Ascending aorta (tissue), 2 donors: ENCODE data around the gene CYBA. TPM values are rescaled to one million over a fixed set of nuclear protein-coding genes. Genes with fewer than 3 reads are reported as not detected.

Source experiments
- DNase-seq, 2 donors: peaks; one replicate each; pipeline ENCODE4 v3.0.0-alpha.2; 2019; ENCODE audit warnings: low spot score in 2 of 2
- H3K27ac ChIP-seq, 2 donors: fragments of 200-600 bp; sonication (generic); one replicate each; pipeline ENCODE4 v1.5.1; 2016 to 2017; ENCODE audit warnings: mild to moderate bottlenecking in 1 of 2
- H3K27me3 ChIP-seq: fragments of 200-600 bp; sonication (generic); one replicate; pipeline ENCODE4 v1.5.1; 2017
- H3K36me3 ChIP-seq, 2 donors: fragments of 200-600 bp; sonication (generic); one replicate each; pipeline ENCODE4 v1.5.1; 2016
- H3K4me1 ChIP-seq, 2 donors: fragments of 200-600 bp; sonication (generic); one replicate each; pipeline ENCODE4 v1.5.1; 2016 to 2017; ENCODE audit warnings: mild to moderate bottlenecking in 1 of 2
- H3K4me3 ChIP-seq, 2 donors: fragments of 200-600 bp; sonication (generic); one replicate each; pipeline ENCODE4 v1.5.1; 2016 to 2017; ENCODE audit warnings: mild to moderate bottlenecking in 1 of 2
- H3K9me3 ChIP-seq, 2 donors: fragments of 200-600 bp; sonication (generic); one replicate each; pipeline ENCODE4 v1.5.1; 2016
- intact Hi-C: fragments of 100-400 bp; cut with DNase I; formaldehyde crosslinking; loops from one replicate; pipeline ENCODE4 v1.15.1; 2023
- total RNA-seq: library from RNA; depleted of rRNA; stranded (reverse); fragments of >200 nt; gene quantifications from one replicate; pipeline ENCODE4 v1.1.0, GENCODE V29; 2016
- TF ChIP-seq, protein P1 (sequence below), 3 experiments: fragments of 200-600 bp in 2 of 3; fragments of 450-650 bp in 1 of 3; sonication (generic) in 2 of 3; IDR thresholded peaks; one replicate each; pipeline ENCODE4 v1.5.1; 2016 to 2019; ENCODE audit warnings: antibody characterized with exemption in 3 of 3, mild to moderate bottlenecking in 1 of 3, moderate library complexity in 1 of 3

CYBA gene
- total RNA-seq, 1 donor from 2014 or later: 361 TPM

DNA sequence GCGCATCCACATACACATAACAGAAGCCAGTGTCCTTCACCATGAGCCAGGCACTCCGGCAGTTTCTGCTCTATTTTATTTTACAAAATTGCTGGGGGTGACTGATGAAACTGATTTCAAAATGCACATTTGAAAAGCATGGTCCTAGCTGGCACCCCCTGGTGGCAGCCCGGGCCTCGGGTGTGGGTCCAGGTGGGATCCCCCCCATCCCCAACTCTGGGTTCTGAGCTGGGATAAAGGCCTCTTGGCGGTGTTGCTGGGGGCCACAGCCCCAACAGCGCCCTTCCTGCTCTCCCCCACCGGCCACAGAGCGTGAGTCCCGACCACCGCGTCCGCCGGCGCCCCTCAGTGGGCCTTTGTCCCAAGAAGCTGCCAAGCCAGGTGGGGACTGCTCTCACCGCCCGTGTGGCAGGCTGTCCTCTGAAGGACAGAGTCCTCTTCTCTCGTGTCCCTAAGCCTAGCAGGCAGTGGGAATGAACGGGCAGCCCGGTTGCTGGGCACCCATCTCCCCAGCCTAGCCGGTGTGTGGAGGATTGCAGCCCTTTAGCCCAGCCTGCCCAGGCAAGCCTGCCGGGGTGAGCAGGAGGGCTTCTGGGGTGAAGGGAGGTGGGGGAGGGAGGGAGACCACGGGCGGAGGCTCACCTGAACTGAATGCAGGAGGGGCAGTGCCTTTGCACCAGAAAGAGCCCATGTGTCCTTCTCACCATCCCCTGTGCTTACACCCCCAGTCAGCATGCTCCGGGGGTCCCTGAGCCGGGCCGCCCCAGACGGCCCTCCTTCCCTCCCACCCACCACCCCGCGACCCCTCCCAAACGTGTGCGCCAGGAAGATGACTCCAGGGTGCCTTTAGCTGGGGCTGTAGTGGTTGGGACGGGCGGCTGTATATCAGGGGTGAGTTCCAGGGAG lies 34.6 kb upstream of the CYBA start:
- intact Hi-C loops: no loop called here
- H3K36me3 ChIP-seq: no peaks in the 10 kb centered on the region
- TF ChIP-seq, protein P1, sequence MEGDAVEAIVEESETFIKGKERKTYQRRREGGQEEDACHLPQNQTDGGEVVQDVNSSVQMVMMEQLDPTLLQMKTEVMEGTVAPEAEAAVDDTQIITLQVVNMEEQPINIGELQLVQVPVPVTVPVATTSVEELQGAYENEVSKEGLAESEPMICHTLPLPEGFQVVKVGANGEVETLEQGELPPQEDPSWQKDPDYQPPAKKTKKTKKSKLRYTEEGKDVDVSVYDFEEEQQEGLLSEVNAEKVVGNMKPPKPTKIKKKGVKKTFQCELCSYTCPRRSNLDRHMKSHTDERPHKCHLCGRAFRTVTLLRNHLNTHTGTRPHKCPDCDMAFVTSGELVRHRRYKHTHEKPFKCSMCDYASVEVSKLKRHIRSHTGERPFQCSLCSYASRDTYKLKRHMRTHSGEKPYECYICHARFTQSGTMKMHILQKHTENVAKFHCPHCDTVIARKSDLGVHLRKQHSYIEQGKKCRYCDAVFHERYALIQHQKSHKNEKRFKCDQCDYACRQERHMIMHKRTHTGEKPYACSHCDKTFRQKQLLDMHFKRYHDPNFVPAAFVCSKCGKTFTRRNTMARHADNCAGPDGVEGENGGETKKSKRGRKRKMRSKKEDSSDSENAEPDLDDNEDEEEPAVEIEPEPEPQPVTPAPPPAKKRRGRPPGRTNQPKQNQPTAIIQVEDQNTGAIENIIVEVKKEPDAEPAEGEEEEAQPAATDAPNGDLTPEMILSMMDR (IDR thresholded peaks at IDR 0.05): peak; percentile 33 to 45 (median 39)
- H3K4me1 ChIP-seq: peaks cover 7 to 13% of the 10 kb centered on the region in 2 donors
- no peaks in the 10 kb centered on the region for H3K9me3 ChIP-seq
- peak overlapping the region; percentile 42 to 60 for H3K4me3 ChIP-seq
- DNase-seq: no peak
- no peak overlapping the region for H3K27ac ChIP-seq
- peaks cover 19% of the 10 kb centered on the region for H3K27me3 ChIP-seq

DNA sequence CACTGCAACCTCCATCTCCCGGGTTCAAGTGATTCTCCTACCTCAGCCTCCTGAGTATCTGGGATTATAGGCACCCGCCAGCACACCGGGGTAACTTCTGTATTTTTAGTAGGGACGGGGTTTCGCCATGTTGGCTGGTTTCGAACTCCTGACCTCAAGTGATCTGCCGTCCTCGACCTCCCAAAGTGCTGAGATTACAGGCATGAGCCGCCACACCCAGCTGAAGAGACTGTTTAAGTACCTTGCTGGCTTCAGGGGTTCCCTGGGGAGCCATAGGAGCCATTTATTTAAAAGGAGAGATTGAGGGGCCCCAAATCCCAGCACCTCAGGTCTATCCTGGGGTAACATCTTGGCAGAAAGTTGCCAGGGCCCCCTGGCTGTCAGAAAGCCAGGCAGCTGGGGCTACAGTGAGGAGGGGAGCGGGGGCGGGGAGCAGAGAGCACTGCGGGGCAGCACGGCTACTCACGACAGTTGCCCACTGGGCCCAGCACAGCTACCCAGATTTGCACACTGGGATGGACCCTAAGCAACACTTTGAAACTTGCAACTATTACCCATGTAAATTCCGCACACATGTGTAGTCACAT lies 33.8 kb upstream of the CYBA start:
- no peaks in the 10 kb centered on the region for H3K9me3 ChIP-seq
- H3K27me3 ChIP-seq: peaks cover 19% of the 10 kb centered on the region
- DNase-seq: no peak
- H3K36me3 ChIP-seq: no peaks in the 10 kb centered on the region
- H3K27ac ChIP-seq: no peak overlapping the region
- peaks cover 7 to 13% of the 10 kb centered on the region in 2 donors for H3K4me1 ChIP-seq
- intact Hi-C loops: no loop called here
- TF ChIP-seq, protein P1 (IDR thresholded peaks at IDR 0.05): no peak
- H3K4me3 ChIP-seq: no peak overlapping the region

DNA sequence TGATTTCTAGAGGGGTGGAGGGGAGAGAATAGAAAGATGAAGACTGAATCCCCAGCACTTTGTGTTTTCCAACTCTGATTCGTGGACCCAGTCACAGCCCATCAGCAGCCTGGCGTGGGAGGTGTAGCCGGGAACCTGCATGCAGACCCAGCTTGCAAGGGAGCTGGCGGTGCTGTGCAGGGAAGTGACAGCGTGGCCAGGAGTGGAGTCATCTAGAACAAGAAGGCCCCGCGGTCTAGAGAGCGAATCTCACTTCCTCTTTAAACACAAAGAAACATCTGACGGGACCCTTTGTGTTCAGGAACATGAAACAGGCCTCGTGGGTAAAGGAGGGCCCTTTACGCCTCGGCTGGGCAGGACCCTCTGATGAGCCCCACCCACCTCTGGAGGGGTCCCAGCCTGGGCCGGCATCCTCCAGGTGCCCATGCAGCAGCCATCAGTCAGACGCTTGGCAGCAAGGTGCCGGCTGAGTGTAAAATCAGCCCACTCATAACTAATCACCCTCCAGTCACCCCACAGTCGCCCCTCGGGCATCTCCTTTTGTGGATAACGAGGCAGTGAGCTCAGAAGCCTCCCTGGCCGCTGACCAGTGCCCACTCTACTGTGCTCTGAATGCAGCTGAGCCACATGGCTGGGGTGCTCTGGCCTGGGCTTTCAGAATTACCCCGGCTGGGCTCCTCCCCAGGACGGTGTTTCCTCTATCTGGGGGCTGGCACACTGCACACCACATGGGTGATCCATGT lies 31.0 kb upstream of the CYBA start:
- intact Hi-C loops: no loop called here
- peaks cover 7 to 13% of the 10 kb centered on the region in 2 donors for H3K4me1 ChIP-seq
- no peak overlapping the region for H3K27ac ChIP-seq
- no peaks in the 10 kb centered on the region for H3K9me3 ChIP-seq
- TF ChIP-seq, protein P1 (IDR thresholded peaks at IDR 0.05): no peak
- no peaks in the 10 kb centered on the region for H3K36me3 ChIP-seq
- no peak overlapping the region for H3K4me3 ChIP-seq
- peaks cover 21% of the 10 kb centered on the region for H3K27me3 ChIP-seq
- DNase-seq: peak in 1 of 2 donors; percentile 81

DNA sequence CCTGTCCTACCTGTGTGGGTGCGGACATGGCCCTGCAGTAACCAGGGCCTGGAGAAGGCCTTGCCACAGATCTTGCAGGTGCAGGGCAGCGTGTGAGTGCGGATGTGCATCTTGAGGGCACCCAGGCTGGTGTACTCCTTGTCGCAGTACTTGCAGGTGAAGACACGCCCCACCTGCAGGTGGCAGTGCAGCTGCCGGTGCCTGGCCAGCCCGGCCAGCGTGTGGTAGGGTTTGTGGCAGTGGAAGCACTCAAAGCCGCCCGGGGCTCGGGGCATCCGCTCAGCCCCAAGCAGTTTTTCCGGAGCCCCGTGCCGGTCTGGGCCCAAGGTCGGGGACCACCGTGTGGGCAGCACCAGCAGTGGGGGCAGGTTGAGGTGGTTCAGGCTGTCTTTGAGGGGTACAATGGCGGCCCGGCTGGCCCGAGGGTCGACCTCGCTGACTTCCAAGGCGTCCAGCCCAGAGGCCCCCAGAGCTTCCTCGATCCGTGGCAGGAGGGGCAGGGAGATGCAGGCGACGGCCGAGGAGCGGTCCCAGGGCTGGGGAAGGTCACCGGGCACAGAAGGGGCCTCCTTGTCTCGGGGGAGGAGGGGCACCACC lies 30.3 kb upstream of the CYBA start:
- no peak for DNase-seq
- peaks cover 18% of the 10 kb centered on the region for H3K27me3 ChIP-seq
- no peak overlapping the region for H3K27ac ChIP-seq
- peaks cover 7 to 8% of the 10 kb centered on the region in 2 donors for H3K4me1 ChIP-seq
- intact Hi-C loops: no loop called here
- no peaks in the 10 kb centered on the region for H3K36me3 ChIP-seq
- H3K9me3 ChIP-seq: no peaks in the 10 kb centered on the region
- no peak overlapping the region for H3K4me3 ChIP-seq
- TF ChIP-seq, protein P1 (IDR thresholded peaks at IDR 0.05): peak in 1 of 3 experiments; percentile 11

DNA sequence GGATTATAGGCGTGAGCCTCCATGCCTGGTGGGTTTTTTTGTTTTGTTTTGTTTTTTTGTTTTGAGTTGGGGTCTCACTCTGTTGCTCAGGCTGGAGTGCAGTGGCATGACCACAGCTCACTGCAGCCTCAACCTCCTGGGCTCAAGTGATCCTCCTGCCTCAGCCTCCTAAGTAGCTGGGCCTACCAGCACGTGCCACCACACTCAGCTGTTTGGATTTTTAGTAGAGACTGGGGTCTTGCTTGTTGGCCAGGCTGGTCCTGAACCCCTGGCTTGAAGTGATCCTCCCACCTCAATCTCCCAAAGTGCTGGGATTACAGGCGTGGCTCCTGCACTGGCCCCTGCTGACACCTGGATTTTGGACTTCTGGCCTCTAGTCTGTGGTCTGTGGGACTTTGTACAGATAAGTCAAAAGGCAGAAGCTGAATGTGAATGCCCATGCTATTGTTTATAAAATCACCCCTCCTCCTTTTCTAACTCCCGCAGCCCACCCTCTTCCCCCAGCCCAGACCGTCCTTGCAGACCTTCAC lies 29.8 kb upstream of the CYBA start:
- H3K9me3 ChIP-seq: no peaks in the 10 kb centered on the region
- H3K4me3 ChIP-seq: no peak overlapping the region
- no peak overlapping the region for H3K27ac ChIP-seq
- H3K27me3 ChIP-seq: peaks cover 13% of the 10 kb centered on the region
- no peak for DNase-seq
- intact Hi-C loops: no loop called here
- peaks cover 2 to 3% of the 10 kb centered on the region in 2 donors for H3K4me1 ChIP-seq
- H3K36me3 ChIP-seq: no peaks in the 10 kb centered on the region
- TF ChIP-seq, protein P1 (IDR thresholded peaks at IDR 0.05): no peak
